ENCODE measurements around the gene OSER1. TPM values are rescaled to one million over a fixed set of nuclear protein-coding genes. Genes with fewer than 3 reads are reported as not detected.

Gene OSER1
- polyA plus RNA-seq, 3 donors, result 42.3 to 89.1 (median 45.1) TPM

DNA sequence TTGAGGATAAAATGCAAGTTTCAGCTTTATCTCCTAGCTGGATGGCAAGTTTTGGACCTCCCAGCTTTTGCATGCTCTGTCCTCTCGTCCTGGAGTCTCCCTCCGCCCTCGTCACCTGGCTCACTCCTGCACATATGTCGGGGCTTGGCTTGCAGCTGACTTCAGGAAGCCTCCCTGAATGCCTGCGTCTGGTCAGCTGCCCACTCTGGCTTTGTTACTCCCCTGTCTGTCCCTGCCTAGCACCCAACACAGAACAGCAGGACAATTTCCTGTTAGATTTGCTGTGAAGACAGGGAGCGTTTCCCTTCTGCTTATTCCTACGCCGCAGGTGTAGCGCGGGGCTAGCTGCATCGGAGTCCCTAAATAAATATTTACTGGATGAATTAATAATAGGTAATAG lies 29.0 kb downstream of the OSER1 start:
- no peaks in the 10 kb centered on the region for H3K9me3 Mint-ChIP-seq
- Histone ChIP-seq H3K27me3 (ENCODE audit: control insufficient read depth in 2 of 2, insufficient read depth in 2 of 2, low read length in 2 of 2) (peaks cover 3 to 30% of the 10 kb centered on the region in 2 donors), H3K4me3 (replicated peaks in 1 of 3; ENCODE audit: low read depth in 2 of 3, low read length in 3 of 3) (no peak overlapping the region), H3K36me3 (replicated peaks in 1 of 2; ENCODE audit: control insufficient read depth in 1 of 2, insufficient read depth in 2 of 2, low read length in 2 of 2) (no peaks in the 10 kb centered on the region), H3K9me3 (replicated peaks in 1 of 2; ENCODE audit: control insufficient read depth in 1 of 2, insufficient read depth in 1 of 2, low read length in 2 of 2) (no peaks in the 10 kb centered on the region), H3K4me2 (replicated peaks; ENCODE audit: extremely low read depth, low read length, poor library complexity, severe bottlenecking) (no peak overlapping the region), H3K4me1 (ENCODE audit: control insufficient read depth in 1 of 2, insufficient read depth in 2 of 2, low read length in 2 of 2) (no peaks in the 10 kb centered on the region), H3K9ac (ENCODE audit: insufficient read depth, low read length, poor library complexity, severe bottlenecking) (no peak overlapping the region), H4K20me1 (ENCODE audit: insufficient read depth, low read length) (no peaks in the 10 kb centered on the region), H3K27ac (ENCODE audit: low read depth in 1 of 2, low read length in 2 of 2) (no peak overlapping the region), H2AFZ (ENCODE audit: insufficient read depth, low read depth, low read length, poor library complexity, severe bottlenecking) (no peak overlapping the region), H3K79me2 (ENCODE audit: insufficient read depth, low read length) (no peaks in the 10 kb centered on the region)
- no peaks in the 10 kb centered on the region for H3K4me1 Mint-ChIP-seq
- no peak for DNase-seq
- H3K27me3 Mint-ChIP-seq (ENCODE audit: low read depth in 3 of 3), result peaks cover 20 to 44% (median 29%) of the 10 kb centered on the region in 3 donors
- TF ChIP-seq, protein P1, sequence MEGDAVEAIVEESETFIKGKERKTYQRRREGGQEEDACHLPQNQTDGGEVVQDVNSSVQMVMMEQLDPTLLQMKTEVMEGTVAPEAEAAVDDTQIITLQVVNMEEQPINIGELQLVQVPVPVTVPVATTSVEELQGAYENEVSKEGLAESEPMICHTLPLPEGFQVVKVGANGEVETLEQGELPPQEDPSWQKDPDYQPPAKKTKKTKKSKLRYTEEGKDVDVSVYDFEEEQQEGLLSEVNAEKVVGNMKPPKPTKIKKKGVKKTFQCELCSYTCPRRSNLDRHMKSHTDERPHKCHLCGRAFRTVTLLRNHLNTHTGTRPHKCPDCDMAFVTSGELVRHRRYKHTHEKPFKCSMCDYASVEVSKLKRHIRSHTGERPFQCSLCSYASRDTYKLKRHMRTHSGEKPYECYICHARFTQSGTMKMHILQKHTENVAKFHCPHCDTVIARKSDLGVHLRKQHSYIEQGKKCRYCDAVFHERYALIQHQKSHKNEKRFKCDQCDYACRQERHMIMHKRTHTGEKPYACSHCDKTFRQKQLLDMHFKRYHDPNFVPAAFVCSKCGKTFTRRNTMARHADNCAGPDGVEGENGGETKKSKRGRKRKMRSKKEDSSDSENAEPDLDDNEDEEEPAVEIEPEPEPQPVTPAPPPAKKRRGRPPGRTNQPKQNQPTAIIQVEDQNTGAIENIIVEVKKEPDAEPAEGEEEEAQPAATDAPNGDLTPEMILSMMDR (IDR thresholded peaks at IDR 0.05), result no peak
- H3K36me3 Mint-ChIP-seq, result no peaks in the 10 kb centered on the region
- H3K4me3 Mint-ChIP-seq, result no peak overlapping the region
- WGBS (ENCODE audit: insufficient coverage), result 67% methylated on average over 5 of the region's 11 CpGs
- intact Hi-C loops (cut with micrococcal nuclease), result loop anchor here in 1 of 2 donors (10.0 kb wide), 1 partner anchor 67 kb away; no protein-coding TSS in a partner anchor
- H3K27ac Mint-ChIP-seq, result no peak overlapping the region

DNA sequence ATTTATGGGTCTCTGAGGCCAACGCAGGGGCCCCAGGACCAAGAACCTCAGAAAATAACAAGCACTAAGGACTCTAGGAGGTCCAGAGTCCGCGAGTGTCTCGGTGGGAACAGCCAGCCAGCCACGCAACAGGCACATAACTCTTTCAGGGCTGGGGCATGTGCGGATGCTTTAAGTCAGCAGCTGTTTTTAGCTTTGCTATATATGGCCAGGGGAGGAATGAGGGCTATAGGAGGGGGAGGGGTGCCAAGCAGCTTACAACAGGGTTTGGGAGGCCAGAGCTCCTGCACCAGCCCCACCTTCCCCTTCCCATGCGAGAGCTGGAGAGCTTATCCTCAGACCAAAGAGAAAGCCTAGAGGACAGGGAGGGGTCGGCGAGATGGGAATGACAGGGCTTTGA lies 29.8 kb downstream of the OSER1 start:
- Mint-ChIP-seq H3K4me1 (no peaks in the 10 kb centered on the region), H3K36me3 (no peaks in the 10 kb centered on the region), H3K9me3 (no peaks in the 10 kb centered on the region), H3K27me3 (ENCODE audit: low read depth in 3 of 3) (peaks cover 15 to 36% (median 24%) of the 10 kb centered on the region in 3 donors), H3K4me3 (no peak overlapping the region), H3K27ac (no peak overlapping the region)
- Histone ChIP-seq H2AFZ (ENCODE audit: insufficient read depth, low read depth, low read length, poor library complexity, severe bottlenecking) (no peak overlapping the region), H3K79me2 (ENCODE audit: insufficient read depth, low read length) (no peaks in the 10 kb centered on the region), H3K27me3 (ENCODE audit: control insufficient read depth in 2 of 2, insufficient read depth in 2 of 2, low read length in 2 of 2) (peaks cover 2 to 22% of the 10 kb centered on the region in 2 donors), H3K27ac (ENCODE audit: low read depth in 1 of 2, low read length in 2 of 2) (no peak overlapping the region), H4K20me1 (ENCODE audit: insufficient read depth, low read length) (no peaks in the 10 kb centered on the region), H3K9me3 (replicated peaks in 1 of 2; ENCODE audit: control insufficient read depth in 1 of 2, insufficient read depth in 1 of 2, low read length in 2 of 2) (no peaks in the 10 kb centered on the region), H3K9ac (ENCODE audit: insufficient read depth, low read length, poor library complexity, severe bottlenecking) (no peak overlapping the region), H3K36me3 (replicated peaks in 1 of 2; ENCODE audit: control insufficient read depth in 1 of 2, insufficient read depth in 2 of 2, low read length in 2 of 2) (no peaks in the 10 kb centered on the region), H3K4me1 (ENCODE audit: control insufficient read depth in 1 of 2, insufficient read depth in 2 of 2, low read length in 2 of 2) (no peaks in the 10 kb centered on the region), H3K4me2 (replicated peaks; ENCODE audit: extremely low read depth, low read length, poor library complexity, severe bottlenecking) (no peak overlapping the region), H3K4me3 (replicated peaks in 1 of 3; ENCODE audit: low read depth in 2 of 3, low read length in 3 of 3) (no peak overlapping the region)
- WGBS (ENCODE audit: insufficient coverage), result 49% methylated on average over 7 of the region's 9 CpGs
- DNase-seq, result no peak
- intact Hi-C loops (cut with micrococcal nuclease), result loop anchor here in 1 of 2 donors (10.0 kb wide), 1 partner anchor 66 kb away; no protein-coding TSS in a partner anchor
- TF ChIP-seq, protein P1 (IDR thresholded peaks at IDR 0.05), result no peak
